Stimulated activated naive CD8-positive, alpha-beta T cell treated with anti-CD3 and anti-CD28 coated beads, Interleukin-15, amount 100 ng/mL, for 72 hours (primary cell): ENCODE measurements around the gene OTOG.
A peak's percentile ranks its signal among the peaks of the same experiment; 100 is the strongest.

ENCODE experiments used
- ATAC-seq: fragments of 150-1000 bp; cut with Tn5 transposase; 2 replicates; pipeline ENCODE4 v1.10.0; 2021; ENCODE audit warnings: mild to moderate bottlenecking, moderate library complexity
- DNase-seq, 2 donors: peaks; one replicate each; pipeline ENCODE4 v3.0.0; 2021 to 2022
- H3K27ac Mint-ChIP-seq, 2 donors: one replicate each; pipeline ENCODE4 v1.8.0; 2022; ENCODE audit warnings: mild to moderate bottlenecking in 2 of 2, mixed read lengths in 2 of 2, moderate library complexity in 2 of 2
- H3K27me3 Mint-ChIP-seq: one replicate; pipeline ENCODE4 v1.8.0; 2022; ENCODE audit warnings: mixed read lengths
- H3K4me1 Mint-ChIP-seq: one replicate; pipeline ENCODE4 v1.8.0; 2022; ENCODE audit warnings: mild to moderate bottlenecking, mixed read lengths
- H3K4me3 Mint-ChIP-seq, 2 donors: one replicate each; pipeline ENCODE4 v1.8.0; 2022; ENCODE audit warnings: mild to moderate bottlenecking in 2 of 2, mixed read lengths in 2 of 2, moderate library complexity in 1 of 2
- H3K9me3 Mint-ChIP-seq, 2 donors: one replicate each; pipeline ENCODE4 v1.8.0; 2022; ENCODE audit warnings: mixed read lengths in 2 of 2

Gene OTOG

GRCh38 chr11:17547051-17547577 is at the start of gene OTOG:
Gene OTOG, plus strand, starts transcription at chr11:17547259. Its CDS starts 114 bp downstream, at chr11:17547373.
- DNase-seq (no peak), ATAC-seq (no peak)
- Mint-ChIP-seq H3K4me1 (peaks cover 25% of the 10 kb centered on the region), H3K27ac (no peak within 1 kb of the TSS), H3K9me3 (no peaks in the 10 kb centered on the region), H3K27me3 (peaks cover 69% of the 10 kb centered on the region), H3K4me3 (no peak within 1 kb of the TSS)

GRCh38 chr11:17498058-17498457 is 49.0 kb upstream of the OTOG start:
- no peak overlapping the region for H3K27ac Mint-ChIP-seq
- no peaks in the 10 kb centered on the region for H3K9me3 Mint-ChIP-seq
- no peak overlapping the region for H3K4me3 Mint-ChIP-seq
- no peaks in the 10 kb centered on the region for H3K4me1 Mint-ChIP-seq
- H3K27me3 Mint-ChIP-seq, result no peaks in the 10 kb centered on the region
- ATAC-seq (no peak), DNase-seq (no peak)

GRCh38 chr11:17498475-17498874 is 48.6 kb upstream of the OTOG start:
- DNase-seq (no peak), ATAC-seq (no peak)
- Mint-ChIP-seq H3K27ac (no peak overlapping the region), H3K4me3 (no peak overlapping the region), H3K9me3 (no peaks in the 10 kb centered on the region), H3K4me1 (no peaks in the 10 kb centered on the region), H3K27me3 (no peaks in the 10 kb centered on the region)

GRCh38 chr11:17500673-17501072 is 46.4 kb upstream of the OTOG start:
- no peak overlapping the region for H3K4me3 Mint-ChIP-seq
- ATAC-seq (no peak), DNase-seq (no peak)
- H3K9me3 Mint-ChIP-seq, result no peaks in the 10 kb centered on the region
- H3K27me3 Mint-ChIP-seq, result peaks cover 6% of the 10 kb centered on the region
- H3K27ac Mint-ChIP-seq, result no peak overlapping the region
- no peaks in the 10 kb centered on the region for H3K4me1 Mint-ChIP-seq

GRCh38 chr11:17502630-17503029 is 44.4 kb upstream of the OTOG start:
- H3K4me3 Mint-ChIP-seq, result no peak overlapping the region
- ATAC-seq (no peak), DNase-seq (no peak)
- no peaks in the 10 kb centered on the region for H3K9me3 Mint-ChIP-seq
- no peaks in the 10 kb centered on the region for H3K4me1 Mint-ChIP-seq
- peaks cover 6% of the 10 kb centered on the region for H3K27me3 Mint-ChIP-seq
- no peak overlapping the region for H3K27ac Mint-ChIP-seq

GRCh38 chr11:17504330-17505107 is 42.5 kb upstream of the OTOG start:
- peak; percentile 76 to 79 for DNase-seq
- peak; percentile 74 for ATAC-seq
- Mint-ChIP-seq H3K27ac (peak overlapping the region in 1 of 2 donors; percentile 82), H3K27me3 (peaks cover 18% of the 10 kb centered on the region), H3K4me1 (no peaks in the 10 kb centered on the region), H3K4me3 (no peak overlapping the region), H3K9me3 (no peaks in the 10 kb centered on the region)

- no peak overlapping the region for H3K4me3 Mint-ChIP-seq
- no peaks in the 10 kb centered on the region for H3K4me1 Mint-ChIP-seq
- no peaks in the 10 kb centered on the region for H3K9me3 Mint-ChIP-seq
- peaks cover 19% of the 10 kb centered on the region for H3K27me3 Mint-ChIP-seq
- DNase-seq, result no peak
- no peak for ATAC-seq
- H3K27ac Mint-ChIP-seq, result peak overlapping the region in 1 of 2 donors; percentile 82
These were observed 41.9 kb upstream of the OTOG start for GRCh38 chr11:17505146-17505545.

GRCh38 chr11:17506314-17506713 is 40.7 kb upstream of the OTOG start:
- no peak overlapping the region for H3K27ac Mint-ChIP-seq

GRCh38 chr11:17506942-17507341 is 40.1 kb upstream of the OTOG start:
- no peak overlapping the region for H3K27ac Mint-ChIP-seq
- no peak overlapping the region for H3K4me3 Mint-ChIP-seq
- ATAC-seq (peak; percentile 22), DNase-seq (no peak)
- H3K9me3 Mint-ChIP-seq, result no peaks in the 10 kb centered on the region
- H3K27me3 Mint-ChIP-seq, result peaks cover 26% of the 10 kb centered on the region
- no peaks in the 10 kb centered on the region for H3K4me1 Mint-ChIP-seq

More at GRCh38 chr11:17506314-17506713, 40.7 kb upstream of the OTOG start:
- H3K4me1 Mint-ChIP-seq, result no peaks in the 10 kb centered on the region
- no peaks in the 10 kb centered on the region for H3K9me3 Mint-ChIP-seq
- no peak overlapping the region for H3K4me3 Mint-ChIP-seq
- no peak for ATAC-seq
- peaks cover 26% of the 10 kb centered on the region for H3K27me3 Mint-ChIP-seq
- no peak for DNase-seq

GRCh38 chr11:17507773-17508172 is 39.3 kb upstream of the OTOG start:
- Mint-ChIP-seq H3K27me3 (peaks cover 30% of the 10 kb centered on the region), H3K27ac (no peak overlapping the region), H3K4me1 (no peaks in the 10 kb centered on the region)

GRCh38 chr11:17508306-17508705 is 38.8 kb upstream of the OTOG start:
- no peak for DNase-seq
- no peak overlapping the region for H3K4me3 Mint-ChIP-seq
- H3K9me3 Mint-ChIP-seq, result no peaks in the 10 kb centered on the region
- no peaks in the 10 kb centered on the region for H3K4me1 Mint-ChIP-seq
- peaks cover 36% of the 10 kb centered on the region for H3K27me3 Mint-ChIP-seq
- no peak for ATAC-seq
- no peak overlapping the region for H3K27ac Mint-ChIP-seq

More at GRCh38 chr11:17507773-17508172, 39.3 kb upstream of the OTOG start:
- ATAC-seq (no peak), DNase-seq (no peak)
- no peak overlapping the region for H3K4me3 Mint-ChIP-seq
- H3K9me3 Mint-ChIP-seq, result no peaks in the 10 kb centered on the region

- H3K27ac Mint-ChIP-seq, result no peak overlapping the region
- no peak overlapping the region for H3K4me3 Mint-ChIP-seq
- no peaks in the 10 kb centered on the region for H3K9me3 Mint-ChIP-seq
- no peak for DNase-seq
- peaks cover 39% of the 10 kb centered on the region for H3K27me3 Mint-ChIP-seq
- no peaks in the 10 kb centered on the region for H3K4me1 Mint-ChIP-seq
- ATAC-seq, result no peak
These were observed 38.3 kb upstream of the OTOG start for GRCh38 chr11:17508791-17509190.

GRCh38 chr11:17510507-17511206 is 36.4 kb upstream of the OTOG start:
- peaks cover 33% of the 10 kb centered on the region for H3K27me3 Mint-ChIP-seq
- ATAC-seq, result no peak
- H3K9me3 Mint-ChIP-seq, result no peaks in the 10 kb centered on the region

GRCh38 chr11:17511571-17511970 is 35.5 kb upstream of the OTOG start:
- H3K4me1 Mint-ChIP-seq, result no peaks in the 10 kb centered on the region
- ATAC-seq (no peak), DNase-seq (no peak)
- H3K4me3 Mint-ChIP-seq, result no peak overlapping the region
- no peak overlapping the region for H3K27ac Mint-ChIP-seq
- no peaks in the 10 kb centered on the region for H3K9me3 Mint-ChIP-seq
- peaks cover 33% of the 10 kb centered on the region for H3K27me3 Mint-ChIP-seq

More at GRCh38 chr11:17510507-17511206, 36.4 kb upstream of the OTOG start:
- Mint-ChIP-seq H3K4me1 (no peaks in the 10 kb centered on the region), H3K4me3 (no peak overlapping the region), H3K27ac (peak overlapping the region in 1 of 2 donors; percentile 35)
- no peak for DNase-seq

GRCh38 chr11:17512101-17512500 is 35.0 kb upstream of the OTOG start:
- DNase-seq (no peak), ATAC-seq (no peak)
- no peak overlapping the region for H3K27ac Mint-ChIP-seq
- H3K4me3 Mint-ChIP-seq, result no peak overlapping the region
- H3K4me1 Mint-ChIP-seq, result no peaks in the 10 kb centered on the region
- no peaks in the 10 kb centered on the region for H3K9me3 Mint-ChIP-seq
- peaks cover 33% of the 10 kb centered on the region for H3K27me3 Mint-ChIP-seq

- DNase-seq, result no peak
- Mint-ChIP-seq H3K9me3 (no peaks in the 10 kb centered on the region), H3K27ac (no peak overlapping the region), H3K4me3 (no peak overlapping the region), H3K27me3 (peaks cover 26% of the 10 kb centered on the region), H3K4me1 (no peaks in the 10 kb centered on the region)
- no peak for ATAC-seq
These were observed 33.2 kb upstream of the OTOG start for GRCh38 chr11:17513853-17514252.
